GM18870 (cell line): ENCODE data around the gene RSPH10B2.
"Not testable (repeated sequence)": the region's sequence is repeated elsewhere in the genome, so short reads cannot be mapped to it uniquely, and the experiment has no call there.

ENCODE experiments used
- ATAC-seq: cut with Tn5 transposase; IDR thresholded peaks from one replicate; pipeline ENCODE4 v1.9.1; 2021; ENCODE audit warnings: moderate library complexity; ENCODE audit not compliant: unreplicated experiment

The RSPH10B2 gene

DNA sequence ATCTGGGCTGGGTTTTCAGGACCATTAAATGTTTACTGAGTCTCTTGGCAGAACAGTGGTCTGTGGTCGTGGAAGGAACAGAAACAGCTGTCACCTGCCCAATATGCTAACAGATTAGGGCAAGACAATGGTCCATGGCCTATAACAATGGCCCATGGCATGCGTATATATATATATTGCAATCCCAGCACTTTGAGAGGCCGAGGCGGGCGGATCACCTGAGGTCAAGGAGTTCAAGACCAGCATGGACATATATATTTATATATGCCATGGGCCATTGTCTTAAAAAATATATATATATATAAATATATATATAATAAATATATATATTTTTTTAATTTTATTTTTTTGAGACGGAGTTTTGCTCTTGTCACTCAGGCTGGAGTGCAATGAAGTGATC lies 27.7 kb downstream of the RSPH10B2 start:
- not testable (repeated sequence) for ATAC-seq

DNA sequence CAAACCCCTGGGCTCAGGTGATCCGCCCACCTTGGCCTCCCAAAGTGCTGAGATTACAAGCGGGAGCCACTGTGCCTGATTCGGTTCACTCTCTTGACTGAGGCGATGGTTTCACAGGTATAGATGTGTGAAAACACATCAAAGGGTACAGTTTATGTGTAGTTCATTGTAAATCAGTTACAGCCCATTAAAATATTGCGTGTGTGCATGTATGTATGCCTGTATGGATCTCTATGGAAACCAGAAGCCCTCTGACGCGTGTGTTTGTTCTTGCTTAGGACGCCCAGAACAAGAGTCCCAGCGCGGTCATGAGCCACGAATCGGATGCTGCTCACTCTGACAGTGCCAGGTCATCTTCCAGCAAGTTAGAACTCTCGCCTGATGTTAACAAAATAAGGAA lies 35.5 kb downstream of the RSPH10B2 start:
- not testable (repeated sequence) for ATAC-seq

DNA sequence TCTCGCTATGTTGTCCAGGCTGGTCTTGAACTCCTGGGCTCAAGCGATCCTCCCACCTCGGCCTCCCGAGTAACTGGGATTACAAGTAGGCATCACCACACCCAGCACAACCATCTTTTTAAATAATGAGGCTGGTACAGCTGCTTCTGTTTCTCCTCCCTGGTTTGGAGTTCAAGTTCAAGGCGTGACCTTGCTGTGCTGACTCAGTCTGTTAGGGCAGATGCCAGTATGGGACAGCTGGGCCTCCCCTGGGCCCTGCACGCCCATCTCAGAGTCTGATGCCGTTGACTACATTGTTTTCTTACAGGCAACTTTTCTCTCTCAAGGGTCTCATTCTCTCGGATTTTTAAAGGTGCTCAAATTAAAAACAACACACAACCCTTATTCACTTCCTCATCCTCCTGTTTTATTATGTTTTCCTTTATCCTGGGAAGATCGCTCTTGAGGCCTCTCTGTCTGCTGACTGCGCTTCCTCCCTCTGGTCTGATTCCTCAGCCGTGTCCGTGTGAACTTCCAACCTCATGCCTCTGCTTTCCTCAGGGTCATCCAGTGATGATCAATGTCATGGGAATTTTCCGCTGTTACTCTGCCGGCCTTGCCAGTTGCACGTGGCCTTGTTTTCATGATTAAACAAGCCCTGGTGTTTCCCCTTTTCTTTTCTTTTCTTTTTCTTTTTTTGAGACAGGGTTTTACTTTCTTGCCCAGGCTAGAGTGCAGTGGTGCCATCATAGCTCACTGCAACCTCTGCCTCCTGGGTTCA lies 38.4 kb downstream of the RSPH10B2 start:
- not testable (repeated sequence) for ATAC-seq

DNA sequence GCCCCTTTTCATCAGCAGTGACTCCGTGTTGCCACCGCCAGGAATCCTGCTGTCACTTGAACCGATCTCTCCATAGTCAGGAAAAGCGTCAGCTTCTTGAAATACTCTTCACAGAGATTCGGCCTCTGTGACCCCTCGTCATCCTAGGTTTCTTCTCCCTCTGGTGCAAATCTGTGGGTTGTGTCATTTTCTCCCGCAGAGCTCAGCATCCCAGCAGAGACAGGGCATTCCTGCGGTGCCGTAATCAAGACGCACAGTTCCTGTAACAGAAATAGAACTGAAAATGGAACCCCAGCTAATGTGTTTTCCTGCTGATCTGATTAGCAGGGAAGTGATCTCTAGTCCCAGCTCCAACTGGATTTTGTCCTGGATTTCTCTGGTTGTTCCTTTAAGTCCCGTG lies 40.4 kb downstream of the RSPH10B2 start:
- not testable (repeated sequence) for ATAC-seq

DNA sequence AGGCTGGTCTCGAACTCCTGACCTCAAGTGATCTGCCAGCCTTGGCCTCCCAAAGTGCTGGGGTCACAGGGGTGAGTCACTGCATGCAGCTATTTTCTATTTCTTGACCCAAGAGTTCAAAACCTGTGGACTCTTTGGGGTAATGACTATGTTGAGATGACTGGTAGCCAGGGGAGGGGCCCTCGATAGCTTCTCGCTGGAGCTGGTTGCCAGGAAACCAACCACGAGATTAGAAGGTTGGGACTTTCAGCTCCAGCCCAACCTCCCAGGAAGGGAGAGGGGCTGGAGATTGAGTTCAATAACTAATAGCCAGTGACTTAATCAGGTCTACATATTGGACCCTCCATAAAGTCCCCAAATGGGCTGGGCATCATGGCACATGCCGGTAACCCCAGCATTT lies 43.3 kb downstream of the RSPH10B2 start:
- not testable (repeated sequence) for ATAC-seq

DNA sequence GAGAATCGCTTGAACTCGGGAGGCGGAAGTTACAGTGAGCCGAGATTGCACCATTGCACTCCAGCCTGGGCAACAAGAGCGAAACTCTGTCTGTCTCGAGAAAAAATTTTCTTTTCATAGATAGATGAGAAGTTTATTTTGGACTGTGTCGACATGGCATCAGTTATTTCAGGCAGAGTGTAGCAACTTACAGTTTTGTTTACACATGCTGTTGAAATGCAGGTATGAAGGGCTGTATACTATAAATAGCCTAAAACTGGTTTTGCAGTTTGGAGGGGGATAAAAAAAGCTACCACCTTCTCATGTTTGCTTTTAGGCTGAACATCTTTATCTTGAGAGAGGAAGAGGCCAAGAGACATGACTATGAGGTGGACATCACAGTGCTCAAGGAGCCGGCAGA lies 44.1 kb downstream of the RSPH10B2 start:
- ATAC-seq: not testable (repeated sequence)

DNA sequence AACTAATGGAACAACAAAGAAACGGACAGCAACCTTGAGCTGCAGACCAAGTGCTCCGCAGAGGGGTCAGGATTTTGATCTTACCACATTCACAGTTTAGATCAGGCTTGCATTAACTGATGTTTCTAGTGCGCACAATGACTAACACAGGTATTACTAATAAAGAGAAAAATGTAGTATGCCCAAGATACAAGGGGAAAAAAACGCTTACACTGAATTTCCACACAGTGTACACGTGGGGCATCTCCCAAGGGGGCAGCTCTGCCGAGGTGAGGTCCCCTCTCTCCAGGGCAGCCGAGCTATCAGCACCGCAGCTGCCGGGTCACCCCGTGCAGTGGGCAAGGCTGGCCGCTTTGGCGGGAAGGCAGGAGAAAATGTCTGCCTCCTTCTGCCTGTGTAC lies 46.0 kb downstream of the RSPH10B2 start:
- not testable (repeated sequence) for ATAC-seq

DNA sequence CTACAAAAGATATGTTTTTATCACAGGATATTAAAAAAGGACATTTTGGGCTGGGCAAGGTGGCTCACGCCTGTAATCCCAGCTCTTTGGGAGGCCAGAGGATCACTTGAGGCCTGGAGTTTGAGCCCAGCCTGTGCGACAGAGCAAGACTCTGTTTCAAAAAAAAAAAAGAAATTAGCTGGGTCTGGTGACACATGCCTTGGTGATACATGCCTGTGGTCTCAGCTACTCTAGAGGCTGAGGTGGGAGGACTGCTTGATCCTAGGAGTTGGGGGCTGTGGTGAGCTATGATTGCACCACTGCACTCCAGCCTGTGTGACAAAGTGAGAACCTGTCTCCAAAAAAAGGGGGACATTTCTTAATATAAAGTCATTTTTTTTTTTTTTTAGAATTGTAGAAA lies 46.4 kb downstream of the RSPH10B2 start:
- ATAC-seq: not testable (repeated sequence)

DNA sequence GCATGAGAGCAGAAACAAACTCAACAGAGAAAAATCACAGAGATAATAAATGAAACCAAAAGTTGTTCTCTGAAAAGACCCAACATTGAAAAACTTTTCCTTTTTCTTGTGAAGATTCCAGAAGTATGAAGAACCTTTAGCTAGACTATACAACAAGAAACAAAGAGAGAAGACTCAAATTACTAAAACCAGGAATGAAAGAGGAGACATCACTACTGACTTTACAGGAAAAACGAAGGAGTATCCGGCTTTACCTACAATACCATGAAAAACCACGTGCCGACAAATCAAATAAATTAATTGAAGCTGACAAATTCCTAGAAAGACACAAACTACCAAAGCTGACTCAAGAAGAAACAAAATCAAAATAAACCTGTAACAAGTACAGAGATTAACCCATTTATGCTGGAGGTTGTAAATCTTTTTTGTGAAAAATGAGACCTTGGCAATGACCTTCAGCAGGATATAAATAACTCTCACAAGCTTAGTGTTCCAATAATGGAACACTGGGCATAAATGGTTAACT lies 53.6 kb downstream of the RSPH10B2 start:
- ATAC-seq: not testable (repeated sequence)

DNA sequence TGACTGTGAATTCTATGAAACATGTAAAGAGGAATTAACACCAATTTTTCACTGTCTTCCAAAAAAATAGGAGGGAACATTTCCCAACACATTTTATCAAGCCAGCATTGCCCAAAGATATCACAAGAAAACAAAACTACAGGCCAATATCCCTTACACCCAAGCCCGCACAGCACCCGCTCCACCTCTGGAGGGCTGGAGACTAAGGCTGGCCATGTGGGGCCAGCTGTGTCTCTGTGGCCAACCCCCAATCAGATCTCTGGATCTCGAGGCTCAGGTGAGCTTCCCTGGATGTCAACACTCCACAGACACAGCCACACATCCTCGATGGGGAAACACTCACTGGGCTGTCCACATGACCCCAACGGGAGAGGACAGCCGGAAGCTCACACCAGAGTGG lies 54.1 kb downstream of the RSPH10B2 start:
- not testable (repeated sequence) for ATAC-seq

DNA sequence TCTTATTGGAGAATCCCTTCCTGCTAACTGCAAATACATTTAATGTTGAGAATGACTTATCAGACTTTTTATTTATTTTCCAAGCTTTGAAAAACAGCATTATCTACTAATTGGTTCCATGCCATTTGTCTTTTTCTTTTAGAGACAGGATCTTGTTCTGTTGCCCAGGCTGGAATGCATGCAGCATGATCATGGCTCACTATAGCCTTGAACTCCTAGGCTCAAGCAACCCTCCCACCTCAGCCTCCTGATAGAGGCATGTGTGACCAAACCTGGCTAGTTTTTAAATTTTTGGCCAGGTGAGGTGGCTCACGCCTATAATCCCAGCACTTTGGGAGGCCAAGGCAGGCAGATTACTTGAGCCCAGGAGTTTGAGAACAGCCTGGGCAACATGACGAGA lies 59.1 kb downstream of the RSPH10B2 start:
- not testable (repeated sequence) for ATAC-seq

DNA sequence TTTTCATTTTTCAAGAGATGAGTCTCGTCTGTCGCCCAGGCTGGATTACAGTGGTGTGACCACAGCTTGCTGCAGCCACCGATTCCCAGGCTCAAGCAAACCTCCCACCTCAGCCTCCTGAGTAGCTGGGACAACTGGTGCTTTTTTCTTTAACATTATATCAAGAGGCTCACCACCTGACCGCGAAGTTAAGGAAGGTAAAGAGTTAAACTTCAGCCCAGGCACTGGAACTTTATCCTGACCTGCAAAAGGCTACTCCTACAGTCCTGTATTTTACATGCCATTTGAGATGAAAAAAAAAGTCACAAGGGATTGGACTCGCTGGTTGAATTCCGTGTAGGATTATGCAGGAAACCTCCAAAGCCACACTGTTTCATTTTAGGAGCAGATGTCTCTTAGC lies 61.6 kb downstream of the RSPH10B2 start:
- not testable (repeated sequence) for ATAC-seq

DNA sequence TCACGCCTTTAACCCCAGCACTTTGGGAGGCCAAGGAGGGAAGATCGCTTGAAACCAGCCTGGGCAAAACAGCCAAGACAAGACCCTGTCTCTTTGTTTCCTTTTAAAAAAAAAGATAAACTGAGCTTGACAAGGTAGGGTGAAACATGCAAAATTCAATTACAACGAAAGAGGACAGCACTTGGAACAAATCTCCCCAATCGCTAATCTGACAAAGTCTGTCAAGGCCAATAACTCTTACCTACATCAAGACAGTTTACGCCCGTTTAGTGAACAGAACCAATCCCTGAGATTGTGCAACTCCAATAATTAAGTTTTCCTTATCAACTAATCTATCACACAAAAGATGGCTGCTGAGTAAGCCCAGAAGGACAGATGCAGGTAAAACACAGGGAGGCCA lies 67.7 kb downstream of the RSPH10B2 start:
- not testable (repeated sequence) for ATAC-seq

DNA sequence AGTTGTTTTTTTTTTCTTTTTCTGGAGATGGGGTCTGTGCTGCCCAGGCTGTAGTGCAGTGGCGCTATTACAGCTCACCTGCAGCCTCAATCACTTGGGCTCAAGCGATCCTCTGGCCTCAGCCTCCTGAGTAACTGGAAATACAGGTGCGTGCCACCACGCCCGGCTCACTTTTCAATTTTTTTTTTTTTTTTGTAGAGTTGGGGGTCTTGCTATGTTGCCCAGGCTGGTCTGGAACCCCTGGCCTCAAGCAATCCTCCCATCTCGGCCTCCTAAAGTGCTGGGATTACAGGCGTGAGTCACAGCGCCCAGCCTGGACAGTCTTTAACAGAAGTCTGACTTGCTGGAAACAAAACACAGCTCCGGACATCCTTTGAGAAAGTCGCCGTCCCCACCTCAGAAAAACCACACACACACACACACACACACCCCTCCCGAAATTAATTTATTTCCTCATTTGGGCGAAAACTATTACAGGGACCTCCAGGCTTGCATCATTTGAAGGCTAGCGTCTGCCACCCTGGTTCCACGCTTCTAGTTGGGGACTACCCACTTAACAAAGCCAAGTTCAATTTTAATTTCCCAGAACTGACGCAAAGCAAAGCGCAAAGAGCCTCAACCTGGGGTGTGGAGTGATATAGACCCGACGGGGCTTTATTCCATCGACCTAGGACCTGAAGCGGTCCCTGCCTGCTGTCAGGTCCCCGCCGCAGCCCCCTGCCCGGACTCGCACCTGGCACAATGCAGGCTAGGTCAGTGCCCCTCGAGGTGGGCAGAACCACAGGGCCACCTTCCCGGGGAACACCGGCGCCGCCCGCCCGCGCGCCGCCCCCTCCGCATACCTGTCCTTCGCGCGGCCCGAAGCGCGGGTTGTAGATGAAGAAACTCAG lies 71.6 kb downstream of the RSPH10B2 start:
- ATAC-seq: peak; percentile 44

DNA sequence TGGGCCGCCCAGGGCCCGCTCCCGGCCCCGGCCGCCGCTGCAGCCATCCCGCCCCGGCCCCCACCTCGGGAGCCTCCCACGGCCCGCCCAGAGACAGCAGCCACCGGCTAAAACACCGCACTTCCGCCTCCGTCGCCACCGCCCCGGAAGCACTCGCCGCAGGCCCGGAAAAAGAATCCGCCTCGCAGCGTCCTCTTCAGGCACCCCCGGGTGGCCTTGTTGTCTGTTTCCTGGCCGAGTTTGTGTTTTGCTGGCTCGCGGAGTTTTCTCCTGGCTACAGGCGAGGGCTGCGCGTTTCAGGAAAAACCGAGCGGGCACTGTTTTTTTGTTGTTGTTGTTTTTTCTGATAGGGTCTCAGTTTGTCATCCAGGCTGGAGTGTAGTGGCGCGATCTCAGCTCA lies 72.2 kb downstream of the RSPH10B2 start, which contains the start of gene CCZ1B:
CCZ1B (minus strand) TSS at position 125 of the 400 bp plus-strand sequence; CDS start at position 47, 78 bp downstream.
- ATAC-seq: peak; percentile 89

DNA sequence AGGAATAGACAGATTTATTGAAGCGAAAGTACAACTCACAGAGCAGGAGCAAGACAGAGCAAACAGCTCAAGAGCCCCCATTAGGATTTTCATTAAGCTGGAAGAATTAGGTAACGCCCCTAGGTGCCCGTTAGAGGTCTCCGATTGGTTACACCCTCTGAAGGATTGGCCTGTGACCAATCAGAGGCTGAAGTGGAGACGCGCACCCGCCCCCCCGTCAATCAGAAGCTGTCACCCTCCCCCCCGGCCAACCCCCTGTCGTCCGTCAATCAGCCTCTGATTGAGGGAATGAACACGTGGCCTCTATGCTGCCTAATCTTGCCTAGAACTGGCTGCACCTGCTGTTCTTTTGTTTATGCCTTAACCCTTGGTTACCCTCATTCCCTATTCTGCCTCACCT lies 73.3 kb downstream of the RSPH10B2 start:
- not testable (repeated sequence) for ATAC-seq

DNA sequence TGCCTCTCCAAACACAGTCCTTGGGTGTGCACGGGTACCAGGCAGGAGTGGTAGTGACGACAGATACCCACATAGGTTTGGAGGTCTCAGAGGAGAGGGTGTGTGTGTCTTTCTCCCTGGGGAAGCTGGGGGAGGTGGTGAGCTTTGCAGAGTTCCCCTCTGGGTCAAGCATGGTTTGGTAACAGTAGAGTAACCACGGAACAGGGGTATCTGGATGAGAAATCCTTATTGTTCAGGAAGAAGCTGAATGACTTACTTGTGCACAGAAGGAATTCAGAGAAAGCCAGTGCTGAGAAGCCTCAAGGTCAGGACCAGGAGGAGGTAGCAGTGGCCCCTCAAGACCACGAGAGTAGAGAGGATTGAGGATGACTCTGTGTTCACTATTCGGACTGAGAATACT lies 75.7 kb downstream of the RSPH10B2 start:
- ATAC-seq: not testable (repeated sequence)

DNA sequence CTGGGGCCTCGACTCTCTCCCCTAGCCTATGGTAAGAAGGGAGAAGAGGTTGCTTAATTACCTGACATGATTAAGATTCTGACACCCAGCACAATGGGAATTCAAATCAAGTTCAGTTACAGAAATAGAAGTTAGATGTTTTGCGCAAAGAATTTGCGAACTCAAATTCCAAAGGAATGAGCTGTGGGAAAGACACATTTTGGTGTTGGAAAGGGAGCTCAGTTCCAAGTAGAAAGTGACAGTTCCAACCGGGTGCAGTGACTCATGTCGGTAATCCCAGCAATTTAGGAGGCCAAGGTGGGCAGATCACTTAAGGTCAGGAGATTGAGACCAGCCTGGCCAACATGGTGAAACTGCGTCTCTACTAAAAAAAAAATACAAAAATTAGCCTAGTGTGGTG lies 76.1 kb downstream of the RSPH10B2 start:
- not testable (repeated sequence) for ATAC-seq

DNA sequence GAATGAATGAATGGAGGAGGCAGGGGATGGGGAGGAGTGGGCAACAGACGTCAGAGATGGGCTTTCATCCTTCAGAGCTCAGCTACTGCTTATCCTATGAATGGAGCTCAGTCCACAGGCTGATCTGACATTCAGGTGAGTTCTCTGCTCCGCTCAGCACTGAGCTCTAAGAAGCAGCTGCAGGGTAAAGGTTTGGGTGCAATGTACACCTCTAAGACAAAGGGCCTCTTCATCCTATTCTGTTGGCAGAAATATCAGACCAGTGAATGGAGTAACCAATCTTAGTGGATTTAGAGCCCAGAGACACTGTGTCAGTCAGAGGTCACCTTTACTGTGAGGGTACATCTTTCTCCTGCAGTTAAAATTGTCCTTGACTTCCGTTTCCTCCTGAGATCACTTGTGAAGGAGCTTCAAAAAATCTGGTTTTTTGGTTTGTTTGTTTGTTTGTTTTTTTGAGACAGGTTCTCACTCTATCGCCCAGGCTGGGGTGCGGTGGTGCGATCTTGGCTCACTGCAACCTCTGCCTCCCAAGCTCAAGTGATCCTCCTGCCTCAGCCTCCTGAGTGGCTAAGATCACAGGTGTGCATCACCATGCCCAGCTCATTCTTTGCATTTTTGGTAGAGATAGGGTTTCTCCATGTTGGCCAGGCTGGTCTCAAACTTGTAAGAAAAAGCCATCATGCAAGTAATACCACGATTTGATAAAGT lies 77.3 kb downstream of the RSPH10B2 start:
- ATAC-seq: no peak

DNA sequence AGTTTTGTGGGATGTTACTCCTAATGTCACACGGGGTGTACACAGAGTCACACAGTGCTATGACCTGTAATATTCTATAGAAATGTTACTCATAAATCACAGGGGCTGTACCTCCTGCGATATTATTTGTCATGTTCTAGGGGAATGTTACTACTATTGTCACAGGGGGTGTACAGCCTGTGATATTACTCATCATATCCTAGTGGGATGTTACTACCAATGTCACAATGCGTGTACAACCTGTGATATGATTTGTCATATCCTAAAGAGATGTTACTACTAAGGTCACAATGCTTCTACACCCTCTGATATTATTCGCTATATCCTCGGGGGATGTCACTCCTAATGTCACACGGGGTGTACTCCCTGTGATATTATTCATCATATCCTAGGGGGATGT lies 79.7 kb downstream of the RSPH10B2 start:
- no peak for ATAC-seq

DNA sequence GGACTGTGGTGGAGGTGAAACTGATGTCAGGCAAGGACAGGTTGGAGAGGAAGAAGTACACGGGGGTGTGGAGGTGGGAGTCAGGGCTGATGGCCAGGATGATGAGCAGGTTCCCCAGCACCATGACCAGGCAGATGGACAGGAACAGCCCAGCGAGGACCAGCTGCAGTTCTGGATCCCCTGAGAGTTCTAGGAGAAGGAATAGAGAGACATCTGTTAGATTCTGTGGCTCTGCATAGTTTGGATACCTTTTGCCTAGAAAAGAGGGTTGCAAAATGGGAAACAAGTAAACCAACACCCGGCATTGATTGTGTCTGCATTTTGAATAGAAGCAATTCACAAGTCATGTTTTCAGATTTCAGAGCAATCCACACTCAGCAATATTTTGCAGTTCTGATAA lies 81.6 kb downstream of the RSPH10B2 start:
- ATAC-seq: not testable (repeated sequence)
